Neural cell (in vitro differentiated cells): Measurements from ENCODE around the gene PDILT.
"Not testable (repeated sequence)": the region's sequence is repeated elsewhere in the genome, so short reads cannot be mapped to it uniquely, and the experiment has no call there.

Source experiments
- CTCF ChIP-seq: fragments of 450-650 bp; IDR thresholded peaks from 2 replicates; pipeline ENCODE4 v1.5.1; 2014; ENCODE audit warnings: antibody characterized with exemption, mild to moderate bottlenecking, moderate library complexity; ENCODE audit not compliant: poor library complexity, severe bottlenecking
- MXI1 ChIP-seq: fragments of 450-650 bp; conservative IDR thresholded peaks from 2 replicates; pipeline ENCODE4 v1.6.1; 2014; ENCODE audit warnings: antibody characterized with exemption, mild to moderate bottlenecking; ENCODE audit not compliant: poor library complexity, severe bottlenecking

GRCh38 chr16:20438950-20439349 lies 34.4 kb upstream of the PDILT start:
- TF ChIP-seq CTCF, MXI1: not testable (repeated sequence)
